ENCODE measurements around the gene SMIM11.
"Not testable (repeated sequence)": the region's sequence is repeated elsewhere in the genome, so short reads cannot be mapped to it uniquely, and the experiment has no call there.

The SMIM11 gene

GRCh38 chr21:34374940-34375618, at the start of gene SMIM11:
TSS of gene SMIM11 (plus strand) at chr21:34375507. CDS start at chr21:34379505, 3,998 bp downstream.
- not testable (repeated sequence) for DNase-seq (ENCODE audit: low read depth)

DNA sequence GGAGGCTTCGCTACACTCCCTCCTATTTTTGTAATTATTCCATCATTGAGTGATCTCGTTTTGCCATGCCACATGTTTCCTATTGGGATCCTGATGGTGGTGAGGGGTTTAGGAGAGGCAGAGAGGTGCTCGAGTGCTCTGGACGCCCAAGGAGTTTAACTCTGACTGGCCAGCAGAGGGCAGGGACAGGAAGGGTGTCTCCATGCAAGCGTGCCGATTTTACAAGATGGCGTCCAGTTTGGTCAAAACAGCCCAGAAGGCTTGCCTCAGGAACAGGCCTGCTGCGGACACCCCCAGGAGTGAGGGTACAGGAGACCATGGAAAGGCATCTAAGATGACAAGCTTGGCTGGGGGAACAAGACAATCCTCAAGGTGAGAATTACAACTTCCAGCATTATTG, 45.3 kb upstream of the SMIM11 start:
- no peak for DNase-seq (ENCODE audit: low read depth)

DNA sequence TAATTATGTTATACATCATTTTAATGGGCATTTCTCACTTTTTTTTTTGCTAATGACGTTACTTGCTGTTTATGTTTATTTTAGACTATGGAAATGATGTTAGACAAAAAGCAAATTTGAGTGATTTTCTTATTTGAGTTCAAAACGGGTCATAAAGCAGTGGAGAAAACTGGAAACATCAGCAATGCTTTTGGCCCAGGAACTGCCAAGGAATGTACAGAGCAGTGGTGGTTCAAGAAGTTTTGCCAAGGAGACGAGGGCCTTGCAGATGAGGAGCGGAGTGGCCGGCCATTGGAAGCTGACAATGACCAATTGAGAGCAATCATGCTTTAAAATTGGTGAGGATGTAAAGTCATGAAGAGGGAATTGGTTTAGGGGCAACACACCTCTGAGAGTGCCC, 43.6 kb upstream of the SMIM11 start:
- DNase-seq (ENCODE audit: low read depth) = no peak

DNA sequence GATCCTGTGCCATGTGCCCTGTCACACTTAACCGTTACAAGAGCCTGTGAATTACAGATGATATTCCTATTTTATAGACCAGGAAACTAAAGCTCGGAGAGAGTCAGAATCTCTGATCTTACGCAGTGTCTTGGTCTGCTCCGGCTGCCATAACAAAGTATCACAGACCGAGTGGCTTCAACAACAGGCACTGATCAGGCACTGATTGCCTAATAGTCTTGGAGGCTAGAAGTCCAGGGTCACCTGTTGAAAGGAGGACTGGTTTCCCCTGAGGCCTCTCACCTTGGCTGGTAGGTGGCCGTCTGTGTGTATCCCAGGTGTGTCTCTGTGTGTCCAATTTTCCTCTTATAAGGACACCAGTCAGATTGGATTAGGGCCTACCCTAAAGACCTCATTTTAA, 43.0 kb upstream of the SMIM11 start:
- no peak for DNase-seq (ENCODE audit: low read depth)

DNA sequence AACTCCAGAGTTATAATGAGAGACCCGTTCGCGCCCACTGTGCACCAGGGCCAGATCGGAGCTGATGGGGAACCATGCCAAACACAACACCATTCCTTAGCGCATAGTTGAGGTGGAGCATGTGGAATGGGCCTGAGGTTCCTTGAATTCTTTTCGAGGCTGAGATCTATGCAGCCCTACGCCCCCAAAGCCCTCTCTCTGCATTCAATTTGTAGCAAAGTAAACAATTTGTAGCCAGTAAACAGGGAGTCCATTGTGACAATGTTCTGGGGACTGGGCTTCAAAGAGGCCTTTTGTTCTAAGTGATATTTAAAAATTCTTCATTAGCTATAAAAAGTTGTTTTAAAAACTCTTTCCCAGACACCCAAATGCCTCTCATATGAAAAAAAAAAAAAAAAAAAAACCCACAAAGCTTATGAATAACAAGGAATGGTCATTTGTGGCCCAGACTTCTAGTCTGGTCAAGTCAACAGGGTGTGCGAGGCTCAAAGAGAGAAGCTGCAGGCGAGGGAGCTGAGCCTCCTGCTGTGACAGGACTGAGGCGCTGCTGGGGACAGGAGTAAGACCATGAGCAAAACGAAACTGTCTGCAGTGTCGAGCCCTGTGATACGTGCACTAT, 42.1 kb upstream of the SMIM11 start:
- DNase-seq (ENCODE audit: low read depth) = no peak

GRCh38 chr21:34335316-34335715, 40.0 kb upstream of the SMIM11 start:
- DNase-seq (ENCODE audit: low read depth) = no peak

GRCh38 chr21:34336245-34336644, 39.1 kb upstream of the SMIM11 start:
- DNase-seq (ENCODE audit: low read depth) = no peak

GRCh38 chr21:34336756-34337391, 38.4 kb upstream of the SMIM11 start:
- DNase-seq (ENCODE audit: low read depth) = no peak

DNA sequence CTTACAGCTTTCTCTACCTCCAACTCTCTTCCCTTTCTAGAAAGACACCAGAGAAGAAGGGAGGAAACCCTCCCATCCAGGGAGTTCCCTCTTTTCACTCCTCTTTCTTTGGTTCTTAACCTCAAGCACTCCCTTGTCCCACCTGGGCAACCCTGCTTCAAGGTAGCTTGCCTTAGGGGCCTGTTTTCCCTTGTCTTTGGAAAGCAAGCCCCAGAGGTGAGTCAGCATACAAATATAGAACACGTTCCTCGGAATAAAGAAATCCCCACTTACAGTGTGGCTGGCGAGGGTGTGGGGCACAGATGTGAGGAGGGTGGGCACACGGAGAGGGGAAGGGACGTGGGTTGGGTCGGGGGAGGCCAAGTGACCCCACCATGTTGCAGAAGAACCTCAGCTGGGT, 37.6 kb upstream of the SMIM11 start:
- DNase-seq (ENCODE audit: low read depth) = no peak

DNA sequence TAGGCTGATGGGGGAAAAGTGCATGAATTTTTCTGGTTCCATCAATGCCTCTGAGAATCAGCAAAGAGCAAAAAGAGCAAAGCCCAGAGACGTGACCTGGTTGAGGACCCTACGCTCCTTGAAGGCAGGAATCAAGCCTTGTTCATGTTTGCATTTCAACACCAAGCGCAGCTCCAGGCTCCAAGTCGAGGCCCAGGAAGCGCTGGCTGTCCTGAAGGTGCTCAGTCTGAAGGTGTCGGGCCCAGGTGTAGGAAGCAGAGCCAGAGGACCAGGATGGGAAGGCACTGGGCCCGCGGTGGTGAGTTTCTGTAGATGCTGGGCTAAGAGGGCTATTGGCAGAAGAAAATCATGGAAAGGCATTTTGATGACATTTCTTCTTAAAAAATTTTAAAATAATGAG, 37.1 kb upstream of the SMIM11 start:
- no peak for DNase-seq (ENCODE audit: low read depth)

DNA sequence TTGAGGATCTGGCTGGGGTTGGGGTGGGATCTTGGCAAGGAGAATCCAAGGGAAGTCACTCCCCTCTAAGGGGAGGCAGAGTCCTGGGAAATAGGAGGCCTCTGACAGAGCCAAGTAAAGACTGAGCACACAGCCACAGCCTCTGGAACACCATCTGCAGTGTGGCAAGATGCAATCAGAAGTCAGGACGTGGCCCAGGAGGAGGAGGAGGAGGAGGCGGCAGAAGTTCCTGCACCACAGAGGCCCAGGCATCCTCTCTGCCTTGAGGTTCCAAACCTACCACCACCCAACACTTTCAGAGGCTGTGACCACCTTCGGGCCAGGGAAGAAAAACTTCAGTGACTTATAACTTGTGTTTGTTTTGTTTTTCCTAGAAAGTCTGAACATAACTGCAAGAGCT, 35.2 kb upstream of the SMIM11 start:
- DNase-seq (ENCODE audit: low read depth) = no peak

- DNase-seq (ENCODE audit: low read depth) = no peak
Observed at GRCh38 chr21:34342476-34342875, 32.8 kb upstream of the SMIM11 start.

DNA sequence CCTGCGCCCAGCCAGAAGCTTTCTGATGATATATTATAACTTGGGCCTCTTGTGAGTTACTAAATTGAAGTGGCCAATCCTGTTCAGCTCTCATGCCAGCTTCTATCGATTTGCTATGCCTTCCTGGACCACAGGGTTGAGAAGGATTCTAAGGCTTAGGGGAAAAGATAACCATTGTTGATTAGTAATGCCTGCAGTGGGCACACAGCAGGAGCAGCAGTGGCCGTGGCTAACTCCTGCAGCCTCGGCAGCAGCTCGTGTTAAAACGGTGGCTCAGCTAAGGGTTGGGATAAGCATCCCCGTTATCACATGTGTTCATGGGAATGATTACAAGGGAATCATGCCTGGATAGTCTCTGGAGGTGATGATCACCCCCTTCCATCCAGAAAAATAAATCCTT, 32.0 kb upstream of the SMIM11 start:
- DNase-seq (ENCODE audit: low read depth) = no peak

DNA sequence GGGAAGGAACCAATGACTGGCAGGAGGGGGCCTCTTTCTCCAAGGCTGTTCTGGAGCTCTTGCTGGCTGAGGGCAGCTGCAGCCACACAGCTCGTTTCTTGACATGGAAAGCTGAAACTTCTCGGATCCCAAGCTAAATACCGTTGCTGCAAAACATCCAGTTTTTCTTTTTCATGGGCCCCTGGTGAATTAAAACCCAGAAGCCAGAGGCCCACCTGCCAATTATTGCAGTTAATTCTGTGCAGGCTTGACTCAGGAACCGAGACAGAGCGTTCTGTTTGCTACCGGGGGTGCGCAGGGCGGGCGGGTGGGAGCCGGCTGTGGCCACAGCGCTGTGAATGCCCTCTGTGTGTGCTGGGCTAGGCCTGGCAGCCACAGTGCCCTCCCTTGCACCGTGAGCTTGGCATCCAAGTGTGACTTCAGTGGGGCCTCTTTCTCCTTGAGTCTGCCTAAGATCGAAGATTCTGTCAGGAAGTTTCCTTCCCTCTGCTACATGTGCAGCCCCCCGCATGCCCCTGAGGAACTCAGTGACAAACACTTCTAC, 31.4 kb upstream of the SMIM11 start:
- no peak for DNase-seq (ENCODE audit: low read depth)

DNA sequence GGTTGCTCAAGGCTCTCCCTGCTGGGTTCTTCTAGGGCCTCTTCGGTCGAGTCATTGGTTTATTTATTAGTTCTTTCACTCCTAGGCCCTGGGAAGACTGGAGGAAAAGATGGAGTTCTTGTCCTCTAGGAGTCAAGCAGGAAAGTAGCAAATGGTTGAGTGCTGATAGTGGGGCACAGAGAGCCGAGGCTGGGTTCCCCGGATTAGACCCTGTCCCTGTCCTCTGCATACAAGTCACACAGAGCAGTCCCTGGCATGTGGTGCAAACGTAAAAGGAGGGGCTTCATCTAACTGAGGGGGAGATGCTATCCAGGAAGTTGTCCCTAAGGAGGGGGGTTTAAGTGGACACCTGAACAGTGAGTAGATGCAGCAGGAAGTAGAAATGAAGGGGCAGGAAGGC, 30.7 kb upstream of the SMIM11 start:
- DNase-seq (ENCODE audit: low read depth) = no peak

DNA sequence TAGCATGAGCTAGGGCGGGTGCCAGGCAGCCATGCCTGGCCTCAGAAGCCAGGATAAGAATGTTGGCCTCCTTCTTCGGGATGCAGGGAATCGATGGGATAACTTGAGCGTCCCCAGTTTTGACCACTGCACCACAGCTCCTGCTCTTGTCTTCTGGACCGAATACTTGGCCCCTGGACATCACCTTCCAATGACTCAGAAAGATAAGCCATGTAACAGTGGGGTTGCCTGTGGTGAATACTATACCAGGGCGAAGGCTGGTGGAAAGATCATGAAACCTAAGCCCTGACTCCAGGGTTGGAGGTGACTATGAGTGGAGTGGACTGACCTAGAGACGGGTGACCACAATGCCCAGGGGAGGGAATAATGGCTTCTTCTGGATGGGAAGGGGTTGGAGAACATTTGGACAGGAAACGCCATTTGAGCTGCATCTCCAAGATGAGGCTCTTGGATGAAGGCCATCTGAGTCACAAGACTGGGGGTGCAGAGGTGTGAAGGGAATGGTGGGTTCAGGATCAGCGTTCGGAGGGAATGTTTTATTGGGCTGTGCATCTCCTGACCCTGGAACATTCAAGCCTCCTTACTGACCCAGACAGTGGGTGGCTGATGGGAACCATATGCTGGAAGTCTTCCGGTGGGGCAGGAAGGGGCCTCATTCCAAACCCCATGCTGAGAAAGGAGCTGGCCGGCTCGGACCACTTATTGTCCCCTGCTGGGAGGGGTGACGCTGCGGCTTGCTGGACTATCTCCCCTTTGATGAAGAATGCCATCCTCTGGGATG, 30.0 kb upstream of the SMIM11 start:
- no peak for DNase-seq (ENCODE audit: low read depth)

- DNase-seq (ENCODE audit: low read depth) = no peak
Observed at GRCh38 chr21:34345892-34346291, 29.4 kb upstream of the SMIM11 start.

DNA sequence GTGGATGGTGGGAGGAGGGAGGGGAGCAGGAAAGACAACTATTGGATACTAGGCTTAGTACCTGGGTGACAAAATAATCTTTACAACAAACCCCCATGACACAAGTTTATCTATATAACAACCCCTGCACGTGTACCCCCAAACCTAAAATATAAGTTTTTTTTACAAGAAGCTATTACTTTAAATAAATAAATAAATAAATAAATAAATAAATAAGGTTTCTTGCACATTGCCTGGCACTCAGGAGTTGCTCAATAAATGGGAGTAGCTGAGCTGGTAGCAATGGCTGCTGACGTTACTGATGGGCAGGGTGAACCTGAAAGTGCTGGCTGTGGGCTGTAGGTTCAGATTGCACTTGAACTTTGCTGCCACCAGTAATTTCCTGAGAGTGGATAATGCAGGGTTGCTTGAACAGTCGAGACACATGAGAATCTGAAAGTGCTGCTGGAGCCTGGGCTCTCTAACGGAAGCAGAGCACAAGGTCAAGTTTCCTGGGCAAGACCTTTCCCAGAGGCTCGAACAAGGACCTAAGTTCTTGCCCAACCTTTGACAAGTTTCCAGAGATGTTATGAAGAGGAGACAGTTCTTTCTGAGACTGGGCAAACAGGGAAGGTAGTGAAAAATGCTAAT, 26.3 kb upstream of the SMIM11 start:
- DNase-seq (ENCODE audit: low read depth) = no peak

DNA sequence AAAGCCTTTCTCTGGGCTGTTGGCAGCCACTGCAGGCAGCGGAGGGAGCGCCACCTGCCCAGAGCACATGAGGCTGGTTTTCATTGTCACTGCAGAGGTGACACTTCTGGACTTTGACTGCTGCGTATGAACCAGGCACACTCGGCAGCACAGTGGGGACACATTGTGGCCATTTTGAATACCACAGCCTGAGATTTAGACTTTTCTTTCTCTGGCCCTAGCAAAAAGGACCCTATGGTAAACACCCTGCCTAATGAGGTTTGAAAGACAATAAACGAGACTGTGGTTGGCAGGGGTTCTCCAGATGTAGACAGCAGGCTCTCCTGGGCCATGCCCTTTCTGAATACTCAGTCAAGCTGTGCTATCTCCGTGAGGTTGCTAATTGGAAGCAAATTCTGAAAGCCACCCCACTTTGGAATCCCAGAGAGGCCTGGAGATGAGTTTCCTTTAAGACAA, 23.5 kb upstream of the SMIM11 start:
- DNase-seq (ENCODE audit: low read depth) = no peak

DNA sequence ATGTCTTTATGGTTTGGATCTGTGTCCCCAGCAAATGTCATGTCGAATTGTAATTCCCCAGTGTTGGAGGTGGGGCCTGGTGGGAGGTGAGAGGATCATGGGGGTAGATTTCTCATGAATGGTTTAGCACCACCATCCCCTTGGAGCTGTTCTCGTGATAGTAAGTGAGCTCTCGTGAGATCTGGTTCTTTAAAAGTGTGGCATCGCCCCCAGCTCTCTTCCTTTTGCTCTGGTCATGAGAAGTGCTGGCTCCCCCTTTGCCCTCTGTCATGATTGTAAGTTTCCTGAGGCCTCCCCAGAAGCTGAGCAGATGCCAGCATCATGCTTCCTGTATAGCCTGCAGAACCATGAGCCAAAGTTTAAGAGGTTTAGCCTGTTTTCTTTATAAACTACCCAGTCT, 22.8 kb upstream of the SMIM11 start:
- DNase-seq (ENCODE audit: low read depth) = no peak

DNA sequence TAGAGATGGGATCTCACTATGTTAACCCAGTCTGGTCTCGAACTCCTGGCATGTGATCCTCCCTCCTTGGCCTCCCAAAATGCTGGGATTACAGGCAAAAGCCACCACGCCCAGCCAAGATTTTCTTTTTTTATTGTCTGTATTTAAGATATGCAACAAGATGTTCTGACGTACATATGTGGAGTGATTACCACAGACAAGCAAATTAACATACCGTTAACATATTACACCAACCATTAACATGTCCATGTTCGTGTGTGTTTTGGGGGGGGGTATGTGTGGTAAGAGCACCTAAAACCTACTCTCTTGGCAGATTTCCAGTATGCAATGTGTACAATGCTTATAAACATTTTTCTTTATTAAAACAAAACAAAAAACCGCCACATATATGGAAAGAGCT, 22.1 kb upstream of the SMIM11 start:
- no peak for DNase-seq (ENCODE audit: low read depth)

- DNase-seq (ENCODE audit: low read depth) = no peak
Observed at GRCh38 chr21:34354836-34355235, 20.5 kb upstream of the SMIM11 start.
